Amniotic epithelial cell (primary cell): ENCODE results near the gene IL18R1.

Experiments used
- DNase-seq: peaks from one replicate; pipeline ENCODE4 v3.0.0-alpha.2; 2010; ENCODE audit warnings: low read depth

Gene IL18R1

GRCh38 chr2:102434655-102435381, 79.2 kb downstream of the IL18R1 start:
- DNase-seq = peak; percentile 30

DNA sequence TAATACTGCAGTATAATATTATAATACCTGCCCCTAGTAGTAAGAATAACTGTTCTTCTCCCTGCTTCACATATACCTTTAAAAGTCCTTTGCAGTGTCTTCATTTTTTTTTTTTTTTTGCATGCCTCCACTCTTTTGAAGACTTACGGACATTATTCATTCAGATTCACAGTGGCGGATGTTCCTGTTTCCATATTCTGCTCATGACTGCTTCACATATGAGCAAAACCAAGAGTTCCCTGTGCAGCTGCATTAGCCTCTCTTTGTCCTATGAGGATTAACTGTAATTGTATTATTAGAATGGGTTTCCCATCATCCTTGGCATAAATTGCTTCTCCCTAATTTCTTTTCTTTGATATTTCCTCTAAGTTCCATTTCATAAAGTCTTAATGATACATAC, 80.1 kb downstream of the IL18R1 start:
- no peak for DNase-seq

GRCh38 chr2:102436323-102436722, 80.7 kb downstream of the IL18R1 start:
- DNase-seq = peak; percentile 68

DNA sequence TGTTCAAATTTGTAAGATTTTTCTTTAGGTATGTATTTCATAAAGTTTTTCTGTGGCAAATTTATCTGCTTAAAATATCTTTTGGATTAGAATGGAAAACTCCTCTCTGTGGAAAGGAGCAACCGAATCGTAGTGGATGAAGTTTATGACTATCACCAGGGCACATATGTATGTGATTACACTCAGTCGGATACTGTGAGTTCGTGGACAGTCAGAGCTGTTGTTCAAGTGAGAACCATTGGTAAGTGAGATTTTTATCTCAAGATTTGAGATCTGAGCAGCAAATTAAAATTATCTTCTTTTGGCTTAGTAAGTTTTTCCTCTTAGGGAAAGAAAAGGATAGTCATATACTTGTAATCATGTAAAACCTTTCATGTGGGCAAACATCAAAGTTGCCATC, 81.5 kb downstream of the IL18R1 start:
- DNase-seq = peak; percentile 32

DNA sequence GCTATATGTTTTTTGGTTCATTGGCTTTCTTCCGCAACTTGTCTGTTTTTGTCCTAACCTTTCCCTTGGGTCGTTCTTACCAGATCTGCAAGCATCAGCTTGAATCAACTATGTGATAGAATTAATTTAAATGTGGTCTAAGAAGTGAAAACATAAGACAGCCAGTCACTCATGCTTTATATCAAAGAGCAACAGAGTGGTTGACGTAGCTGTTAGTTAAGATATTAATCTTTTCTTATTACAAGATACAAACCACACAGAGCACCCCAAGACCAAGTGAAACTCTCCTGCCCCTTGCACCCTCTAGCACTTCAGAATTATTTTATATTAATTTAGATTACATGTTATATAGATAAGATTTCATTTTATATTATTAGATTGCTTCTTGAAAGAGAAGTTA, 82.5 kb downstream of the IL18R1 start:
- no peak for DNase-seq

GRCh38 chr2:102438578-102438977, 83.0 kb downstream of the IL18R1 start:
- no peak for DNase-seq

- peak; percentile 93 for DNase-seq
These were observed 83.6 kb downstream of the IL18R1 start for GRCh38 chr2:102439065-102439695.

DNA sequence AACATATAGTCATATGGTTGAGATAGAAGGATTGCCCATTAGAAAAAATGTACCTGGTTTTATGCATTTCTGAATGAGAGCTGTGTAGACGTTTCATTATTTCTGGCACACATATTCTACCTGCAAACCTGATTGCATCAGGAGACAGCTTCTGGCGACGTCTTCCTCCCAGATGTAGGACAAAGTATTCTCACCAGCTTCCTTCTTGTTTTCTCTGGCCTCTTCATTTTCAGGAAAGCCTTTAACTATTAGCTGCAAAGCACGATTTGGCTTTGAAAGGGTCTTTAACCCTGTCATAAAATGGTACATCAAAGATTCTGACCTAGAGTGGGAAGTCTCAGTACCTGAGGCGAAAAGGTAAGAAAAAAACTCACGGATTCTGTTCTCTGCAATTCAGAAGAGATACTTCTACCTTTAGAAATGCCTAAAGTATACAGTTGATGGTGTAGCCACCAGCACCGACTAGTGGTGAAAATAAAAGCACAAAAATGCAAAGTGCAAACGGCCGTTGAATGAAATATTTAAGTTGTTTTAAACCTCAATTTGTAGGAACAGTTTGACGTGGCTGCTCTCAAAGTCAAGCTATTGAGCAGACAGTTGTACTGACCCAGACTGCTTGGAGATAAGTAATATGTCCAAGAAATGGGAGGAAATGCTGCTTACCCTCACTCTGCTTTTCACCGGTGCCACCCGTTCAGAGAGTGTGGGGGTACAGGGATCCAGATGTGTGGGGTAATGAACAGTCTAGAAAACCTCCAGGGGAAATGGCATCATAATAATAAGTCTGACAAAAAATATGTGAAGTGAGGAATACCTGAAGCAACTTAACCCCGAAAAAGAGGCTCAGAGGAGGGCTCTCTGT, 87.6 kb downstream of the IL18R1 start:
- DNase-seq = peak; percentile 50

DNA sequence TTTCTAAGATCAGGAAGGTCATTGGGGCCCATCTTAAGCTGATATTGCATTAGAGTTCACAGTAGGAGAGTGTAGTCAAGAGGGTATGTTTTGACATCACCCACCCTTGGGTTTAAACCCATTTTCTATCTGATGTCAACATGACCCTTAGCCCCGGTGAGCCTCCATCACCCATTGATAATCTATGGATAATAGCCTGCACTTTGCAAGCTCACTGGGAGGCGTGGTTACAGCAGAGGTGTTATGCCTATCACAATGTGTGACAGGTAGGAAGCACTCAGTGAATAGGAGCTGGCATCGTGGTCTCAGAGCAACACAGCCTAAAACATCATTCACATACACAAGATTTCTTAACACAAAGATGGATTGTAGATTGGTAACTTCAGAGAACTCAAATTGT, 88.6 kb downstream of the IL18R1 start:
- no peak for DNase-seq

DNA sequence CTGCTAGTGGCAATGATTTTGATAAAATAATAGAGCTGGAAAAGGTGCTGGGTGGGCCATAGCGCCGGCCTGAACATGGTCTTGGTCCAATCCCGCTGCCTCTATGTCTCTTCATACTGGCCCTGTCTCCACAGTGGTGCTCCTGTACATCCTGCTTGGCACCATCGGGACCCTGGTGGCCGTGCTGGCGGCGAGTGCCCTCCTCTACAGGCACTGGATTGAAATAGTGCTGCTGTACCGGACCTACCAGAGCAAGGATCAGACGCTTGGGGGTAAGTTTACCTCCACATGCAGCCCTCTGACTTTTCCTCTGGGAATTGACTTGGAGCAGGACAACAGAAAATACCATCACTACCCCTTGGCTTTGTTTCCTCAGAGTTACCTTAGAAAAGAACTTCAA, 91.3 kb downstream of the IL18R1 start:
- DNase-seq = no peak
